Choroid plexus epithelial cell (primary cell): ENCODE results near the gene EIF4B.

Source experiments
- DNase-seq: peaks from one replicate; pipeline ENCODE4 v3.0.0-alpha.2; 2010; ENCODE audit warnings: low read depth
- H3K4me3 ChIP-seq: 2 replicates; pipeline ENCODE4 v1.5.1; 2011; ENCODE audit warnings: low read depth, mild to moderate bottlenecking, control low read depth, low read length, moderate library complexity
- CTCF ChIP-seq: conservative IDR thresholded peaks from 2 replicates; pipeline ENCODE4 v1.5.1; 2011; ENCODE audit warnings: low read depth, mild to moderate bottlenecking, control low read depth, inconsistent platforms, low read length, moderate library complexity

EIF4B gene

DNA sequence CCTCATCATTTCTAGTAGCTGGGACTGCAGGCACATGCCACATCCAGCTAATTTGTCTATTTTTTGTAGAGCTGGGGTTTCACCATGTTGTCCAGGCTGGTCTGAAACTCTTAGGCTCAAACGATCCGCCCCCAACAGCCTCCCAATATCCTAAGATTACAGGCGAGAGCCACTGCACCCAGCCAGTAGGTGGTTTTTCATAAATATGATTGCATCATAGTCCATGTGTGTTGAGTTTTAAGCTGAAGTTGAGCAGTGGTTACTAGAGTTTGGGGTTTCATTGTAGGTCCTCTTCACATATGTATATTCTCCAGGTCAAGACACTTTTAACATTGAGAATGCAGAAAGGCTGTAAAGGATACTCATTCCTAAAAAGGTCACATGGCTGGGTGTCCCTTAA is 30.5 kb downstream of the EIF4B start:
- no peak for TF ChIP-seq CTCF
- no peak overlapping the region for H3K4me3 ChIP-seq
- no peak for DNase-seq

DNA sequence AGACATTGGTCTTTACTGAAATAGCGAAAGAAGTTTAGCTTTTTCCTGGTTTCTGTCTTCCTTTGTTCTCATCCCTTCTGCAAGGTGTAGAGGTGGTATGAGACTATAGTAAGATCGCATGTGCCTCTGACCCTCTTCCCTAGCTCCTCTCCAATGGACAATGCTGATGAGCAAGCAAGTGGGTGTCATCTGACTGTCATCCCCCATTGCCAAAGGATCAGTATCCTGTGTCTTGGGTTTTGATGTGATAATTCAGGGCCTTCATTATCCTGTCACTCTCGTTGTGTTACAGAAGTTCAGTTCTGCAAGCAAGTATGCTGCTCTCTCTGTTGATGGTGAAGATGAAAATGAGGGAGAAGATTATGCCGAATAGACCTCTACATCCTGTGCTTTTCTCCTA is 33.6 kb downstream of the EIF4B start:
- DNase-seq: no peak
- no peak for TF ChIP-seq CTCF
- H3K4me3 ChIP-seq: no peak overlapping the region

DNA sequence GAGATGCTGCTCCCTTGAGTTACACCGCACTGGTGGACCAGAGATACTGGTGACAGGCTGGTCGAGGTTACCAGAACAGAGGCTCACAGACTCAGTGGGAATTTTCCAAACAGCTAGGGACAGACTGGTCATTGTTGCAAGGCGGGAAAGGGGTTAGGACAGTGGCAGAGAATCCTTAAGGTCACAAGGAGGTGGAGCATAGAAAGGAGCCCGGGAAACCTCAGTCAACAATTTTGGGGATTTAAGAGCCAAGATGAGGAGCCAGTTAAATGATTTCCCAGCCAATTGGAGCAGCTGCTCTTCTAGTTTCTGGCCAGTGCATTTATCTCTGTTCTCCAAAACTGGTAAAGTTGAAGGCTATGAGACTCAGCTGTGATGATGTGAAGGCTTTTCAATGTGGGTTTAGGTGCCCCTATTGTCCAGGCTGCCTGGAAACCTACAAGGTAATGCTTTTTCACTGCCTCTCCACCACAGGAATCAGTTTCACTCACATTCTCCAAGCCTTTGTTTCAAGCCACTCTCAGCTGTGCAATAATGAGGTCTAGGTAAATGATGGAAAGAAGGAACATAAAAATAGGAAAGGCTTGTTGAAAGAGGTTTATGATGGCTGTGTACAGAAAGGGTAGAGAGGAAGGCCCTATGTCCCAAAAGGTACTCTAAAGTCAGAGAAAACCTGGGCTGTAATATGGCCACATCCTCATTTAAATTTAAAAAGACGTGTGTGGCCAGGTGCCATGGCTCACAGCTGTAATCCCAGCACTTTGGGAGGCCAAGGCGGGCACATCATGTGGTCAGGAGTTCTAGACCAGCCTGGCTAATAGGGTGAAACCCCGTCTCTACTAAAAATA is 36.6 kb downstream of the EIF4B start:
- TF ChIP-seq CTCF: no peak
- DNase-seq: no peak
- H3K4me3 ChIP-seq: no peak overlapping the region

GRCh38 chr12:53044052-53044581 is 37.9 kb downstream of the EIF4B start:
- DNase-seq: no peak
- no peak overlapping the region for H3K4me3 ChIP-seq

GRCh38 chr12:53044896-53045695 is 38.8 kb downstream of the EIF4B start:
- H3K4me3 ChIP-seq: no peak overlapping the region
- DNase-seq: no peak
- TF ChIP-seq CTCF: no peak

More at GRCh38 chr12:53044052-53044581, 37.9 kb downstream of the EIF4B start:
- no peak for TF ChIP-seq CTCF

DNA sequence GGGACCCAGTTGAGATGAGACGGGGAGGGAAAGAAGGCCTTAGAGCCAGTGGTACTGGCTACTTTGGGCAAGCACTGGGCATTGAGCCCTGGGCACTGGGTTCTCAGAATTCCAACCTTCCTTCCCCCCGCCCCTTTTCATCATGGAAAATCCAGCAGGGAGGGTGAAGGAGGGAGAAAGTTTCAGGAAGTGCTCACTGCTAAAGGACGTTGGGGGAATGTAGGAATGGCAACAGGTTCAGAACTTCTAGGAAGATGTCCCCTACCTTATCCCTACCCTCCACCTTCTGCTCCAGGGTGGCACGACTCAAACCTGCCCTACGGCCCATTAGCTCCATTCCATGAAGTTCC is 39.4 kb downstream of the EIF4B start:
- TF ChIP-seq CTCF: no peak
- no peak overlapping the region for H3K4me3 ChIP-seq
- DNase-seq: no peak
